Uterus (tissue), 2 donors: ENCODE results near the gene CATSPERZ.

Experiments used
- CTCF ChIP-seq, 4 experiments: fragments of 200-600 bp in 2 of 4; fragments of 450-650 bp in 2 of 4; sonication (generic) in 2 of 4; IDR thresholded peaks; one replicate each; pipeline ENCODE4 v1.5.1; 2016 to 2019; ENCODE audit warnings: antibody characterized with exemption in 4 of 4, mild to moderate bottlenecking in 2 of 4, moderate library complexity in 1 of 4
- POLR2A ChIP-seq, 2 donors: fragments of 450-650 bp; IDR thresholded peaks; one replicate each; pipeline ENCODE4 v1.6.1; 2016; ENCODE audit warnings: antibody characterized with exemption in 2 of 2, mild to moderate bottlenecking in 1 of 2, moderate library complexity in 1 of 2

GRCh38 chr11:64291262-64291751 is 8.9 kb upstream of the CATSPERZ start, which contains the start of gene KCNK4:
- TF ChIP-seq CTCF (IDR thresholded peaks at IDR 0.05) (no peak), POLR2A (IDR thresholded peaks at IDR 0.05) (no peak)
